Thoracic aorta (tissue), 2 donors: ENCODE data around the gene KCNQ5. TPM values are rescaled to one million over a fixed set of nuclear protein-coding genes. Genes with fewer than 3 reads are reported as not detected.
"Not testable (repeated sequence)": the region's sequence is repeated elsewhere in the genome, so short reads cannot be mapped to it uniquely, and the experiment has no call there.

Experiments
- ATAC-seq: fragments of 150-250 bp; one replicate; pipeline ENCODE4 v1.8.0; 2017; ENCODE audit warnings: low read depth; ENCODE audit not compliant: insufficient number of reproducible peaks, low FRiP score
- DNase-seq: peaks from one replicate; pipeline ENCODE4 v3.0.0-alpha.2; 2020; ENCODE audit warnings: low spot score
- H3K27ac ChIP-seq, 2 donors: fragments of 200-600 bp; sonication (generic); 1 replicate in 1 of 2; 2 replicates in 1 of 2; pipeline ENCODE4 v1.5.1; 2016; ENCODE audit warnings: mild to moderate bottlenecking in 2 of 2, moderate library complexity in 2 of 2
- H3K27me3 ChIP-seq: fragments of 200-600 bp; sonication (generic); replicated peaks from 2 replicates; pipeline ENCODE4 v1.6.0; 2016; ENCODE audit warnings: mild to moderate bottlenecking; ENCODE audit not compliant: insufficient read depth
- H3K36me3 ChIP-seq: fragments of 200-600 bp; sonication (generic); one replicate; pipeline ENCODE4 v1.5.1; 2016
- H3K4me1 ChIP-seq, 2 donors: fragments of 200-600 bp; sonication (generic); 1 replicate in 1 of 2; 2 replicates in 1 of 2; pipeline versions ENCODE4 v1.5.1 to v1.6.0; 2016; ENCODE audit warnings: low read depth in 2 of 2, mild to moderate bottlenecking in 1 of 2; ENCODE audit not compliant: control insufficient read depth in 1 of 2
- H3K4me3 ChIP-seq: fragments of 200-600 bp; sonication (generic); 2 replicates; pipeline ENCODE4 v1.5.1; 2016; ENCODE audit warnings: mild to moderate bottlenecking
- H3K9me3 ChIP-seq: fragments of 200-600 bp; sonication (generic); 2 replicates; pipeline ENCODE4 v1.5.1; 2016
- CTCF ChIP-seq: fragments of 200-600 bp; sonication (generic); IDR thresholded peaks from one replicate; pipeline ENCODE4 v1.5.1; 2019; ENCODE audit warnings: antibody characterized with exemption
- total RNA-seq, 2 donors: library from RNA; depleted of rRNA; stranded (reverse); fragments of >200 nt; gene quantifications; one replicate each; pipeline versions ENCODE4 v1.1.0 to v1.2.3, GENCODE V29; 2016

KCNQ5 gene
- total RNA-seq, 2 donors from 2014 or later: 7.3 to 8.5 TPM

- ATAC-seq (no peak), DNase-seq (no peak)
- peaks cover 6 to 10% of the 10 kb centered on the region in 2 donors for H3K4me1 ChIP-seq
- H3K9me3 ChIP-seq: no peaks in the 10 kb centered on the region
- H3K27me3 ChIP-seq: no peaks in the 10 kb centered on the region
- no peaks in the 10 kb centered on the region for H3K36me3 ChIP-seq
- H3K4me3 ChIP-seq: no peak overlapping the region
- no peak overlapping the region for H3K27ac ChIP-seq
- no peak for TF ChIP-seq CTCF
Observed at GRCh38 chr6:73231986-73232391, 610.1 kb downstream of the KCNQ5 start.

GRCh38 chr6:73233048-73233447 lies 611.2 kb downstream of the KCNQ5 start:
- Histone ChIP-seq H3K27ac (no peak overlapping the region), H3K9me3 (no peaks in the 10 kb centered on the region), H3K4me3 (no peak overlapping the region), H3K27me3 (no peaks in the 10 kb centered on the region), H3K4me1 (peaks cover 6 to 10% of the 10 kb centered on the region in 2 donors), H3K36me3 (no peaks in the 10 kb centered on the region)
- DNase-seq (no peak), ATAC-seq (no peak)
- no peak for TF ChIP-seq CTCF

- H3K4me1 ChIP-seq: peaks cover 6 to 10% of the 10 kb centered on the region in 2 donors
- H3K4me3 ChIP-seq, H3K36me3 ChIP-seq, H3K27ac ChIP-seq, H3K9me3 ChIP-seq, DNase-seq, H3K27me3 ChIP-seq, ATAC-seq: not testable (repeated sequence)
Observed at GRCh38 chr6:73233971-73234370, 612.1 kb downstream of the KCNQ5 start.

GRCh38 chr6:73234733-73235132 lies 612.9 kb downstream of the KCNQ5 start:
- H3K27ac ChIP-seq: no peak overlapping the region
- no peaks in the 10 kb centered on the region for H3K36me3 ChIP-seq
- no peaks in the 10 kb centered on the region for H3K9me3 ChIP-seq
- DNase-seq (no peak), ATAC-seq (no peak)
- no peak overlapping the region for H3K4me3 ChIP-seq
- H3K4me1 ChIP-seq: peaks cover 6 to 10% of the 10 kb centered on the region in 2 donors
- no peaks in the 10 kb centered on the region for H3K27me3 ChIP-seq
- no peak for TF ChIP-seq CTCF

GRCh38 chr6:73236144-73236750 lies 614.4 kb downstream of the KCNQ5 start:
- no peak overlapping the region for H3K4me3 ChIP-seq
- H3K36me3 ChIP-seq: no peaks in the 10 kb centered on the region
- TF ChIP-seq CTCF: no peak
- H3K4me1 ChIP-seq: peaks cover 6 to 10% of the 10 kb centered on the region in 2 donors
- DNase-seq: no peak
- H3K27ac ChIP-seq: no peak overlapping the region
- no peaks in the 10 kb centered on the region for H3K9me3 ChIP-seq
- ATAC-seq: no peak
- H3K27me3 ChIP-seq: no peaks in the 10 kb centered on the region

- Histone ChIP-seq H3K27me3 (no peaks in the 10 kb centered on the region), H3K4me1 (no peaks in the 10 kb centered on the region), H3K4me3 (no peak overlapping the region), H3K36me3 (no peaks in the 10 kb centered on the region), H3K27ac (no peak overlapping the region), H3K9me3 (no peaks in the 10 kb centered on the region)
- DNase-seq: no peak
- no peak for TF ChIP-seq CTCF
- ATAC-seq: no peak
Observed at GRCh38 chr6:73240730-73241129, 618.9 kb downstream of the KCNQ5 start.
